HCT116 (cell line): ENCODE data around the gene KCNK3. TPM values are rescaled to one million over a fixed set of nuclear protein-coding genes. Genes with fewer than 3 reads are reported as not detected.
"Not testable (repeated sequence)": the region's sequence is repeated elsewhere in the genome, so short reads cannot be mapped to it uniquely, and the experiment has no call there.

Source experiments
- ATAC-seq: fragments of 200-7000 bp; cut with Tn5 transposase; 2 replicates; pipeline ENCODE4 v1.9.1; 2020; ENCODE audit warnings: mild to moderate bottlenecking, moderate library complexity
- BruUV-seq: library from RNA; stranded (reverse); fragments of 400-500 nt; replicated peaks from 2 replicates; lab custom pipeline; 2021; lab: Mats Ljungman, UMichigan
- CTCF ChIA-PET: fragments of 300-600 bp; sonication (Branson Sonifier 250); formaldehyde crosslinking; loops from one replicate; lab custom pipeline; 2021; ENCODE audit warnings: antibody characterized with exemption; lab: Charles Lee
- POLR2A ChIA-PET: fragments of 300-600, 350-600 bp; sonication (Branson Sonifier 250); formaldehyde crosslinking; loops from one replicate; lab custom pipeline; 2021; ENCODE audit warnings: antibody characterized with exemption; lab: Charles Lee
- RAD21 ChIA-PET, 2 experiments: fragments of 300-600 bp; sonication (Branson Sonifier 250); formaldehyde crosslinking; loops; one replicate each; lab custom pipeline; 2023; ENCODE audit warnings: low total read pairs in 2 of 2; ENCODE audit not compliant: uncharacterized antibody in 2 of 2, unreplicated experiment in 2 of 2, low non-redundant PET in 1 of 2; lab: Charles Lee
- DNase-seq: peaks from one replicate; pipeline ENCODE4 v3.0.0-alpha.2; 2010; ENCODE audit warnings: low read depth, low spot score
- H2AFZ ChIP-seq: fragments of 200-600 bp; shearing (Covaris generic), sonication (generic); 2 replicates; pipeline ENCODE4 v1.6.1; 2017; ENCODE audit warnings: low read depth, mixed run types, mixed read lengths, antibody characterized with exemption, low read length; ENCODE audit not compliant: poor library complexity, severe bottlenecking
- H3K27ac ChIP-seq: 2 replicates; pipeline ENCODE4 v1.5.1; 2012; ENCODE audit warnings: low read depth, low read length
- H3K27me3 ChIP-seq: fragments of 200-600 bp; sonication (generic); 2 replicates; pipeline ENCODE4 v1.6.1; 2016; ENCODE audit warnings: mixed run types, low read length, mixed read lengths; ENCODE audit not compliant: insufficient read depth
- H3K36me3 ChIP-seq, 2 experiments: fragments of 200-500 bp in 1 of 2; fragments of 200-600 bp in 1 of 2; sonication (Bioruptor generic) in 1 of 2; sonication (generic) in 1 of 2; 2 replicates each; pipeline versions ENCODE4 v1.5.1 to v1.6.1; 2014 to 2016; ENCODE audit warnings: low read length in 2 of 2, inconsistent platforms in 1 of 2, mixed read lengths in 1 of 2, mixed run types in 1 of 2; ENCODE audit not compliant: insufficient read depth in 2 of 2, control insufficient read depth in 1 of 2
- H3K4me1 ChIP-seq, 2 experiments: fragments of 200-600 bp in 1 of 2; sonication (generic) in 1 of 2; 2 replicates each; pipeline versions ENCODE4 v1.5.1 to v1.6.1; 2012 to 2017; ENCODE audit warnings: low read length in 2 of 2, inconsistent platforms in 1 of 2, mild to moderate bottlenecking in 1 of 2, mixed read lengths in 1 of 2, mixed run types in 1 of 2, moderate library complexity in 1 of 2; ENCODE audit not compliant: insufficient read depth in 2 of 2, control insufficient read depth in 1 of 2
- H3K4me2 ChIP-seq: fragments of 200-600 bp; sonication (generic); 2 replicates; pipeline ENCODE4 v1.6.1; 2017; ENCODE audit warnings: mixed run types, low read length, mixed read lengths
- H3K4me3 ChIP-seq, 2 experiments: fragments of 200-600 bp in 1 of 2; sonication (generic) in 1 of 2; replicated peaks in 1 of 2; 2 replicates each; pipeline ENCODE4 v1.5.1; 2011 to 2016; ENCODE audit warnings: low read length in 2 of 2, control low read depth in 1 of 2, low read depth in 1 of 2, mild to moderate bottlenecking in 1 of 2, mixed read lengths in 1 of 2, mixed run types in 1 of 2
- H3K79me2 ChIP-seq: fragments of 200-600 bp; sonication (generic); 2 replicates; pipeline ENCODE4 v1.6.1; 2017; ENCODE audit warnings: mild to moderate bottlenecking, mixed run types, low read length, moderate library complexity, mixed read lengths; ENCODE audit not compliant: insufficient read depth
- H3K9ac ChIP-seq: fragments of 200-600 bp; sonication (generic); 2 replicates; pipeline ENCODE4 v1.6.1; 2016; ENCODE audit warnings: low read length, mixed read lengths
- H3K9me2 ChIP-seq: fragments of 200-600 bp; sonication (generic), shearing (Covaris generic); 2 replicates; pipeline ENCODE4 v1.6.1; 2017; ENCODE audit warnings: mixed run types, mild to moderate bottlenecking, moderate library complexity; ENCODE audit not compliant: insufficient read depth
- H3K9me3 ChIP-seq, 2 experiments: fragments of 200-500 bp in 1 of 2; fragments of 200-600 bp in 1 of 2; sonication (Bioruptor generic) in 1 of 2; sonication (generic) in 1 of 2; 2 replicates each; pipeline ENCODE4 v1.6.1; 2014 to 2017; ENCODE audit warnings: low read length in 2 of 2, mixed read lengths in 2 of 2, inconsistent platforms in 1 of 2, low read depth in 1 of 2, mild to moderate bottlenecking in 1 of 2, mixed run types in 1 of 2, moderate library complexity in 1 of 2; ENCODE audit not compliant: control insufficient read depth in 1 of 2, insufficient read depth in 1 of 2
- H4K20me1 ChIP-seq: fragments of 200-600 bp; sonication (generic), shearing (Covaris generic); 2 replicates; pipeline ENCODE4 v1.6.1; 2017; ENCODE audit warnings: mixed run types, mild to moderate bottlenecking, moderate library complexity; ENCODE audit not compliant: insufficient read depth
- CEBPB ChIP-seq: IDR thresholded peaks from 2 replicates; pipeline ENCODE4 v1.6.1; 2012; ENCODE audit warnings: low read depth
- JUND ChIP-seq: IDR thresholded peaks from 2 replicates; pipeline ENCODE4 v1.6.1; 2012
- POLR2A ChIP-seq: IDR thresholded peaks from 2 replicates; pipeline ENCODE4 v1.7.0; 2011; ENCODE audit warnings: borderline replicate concordance; ENCODE audit not compliant: insufficient read depth, insufficient read length; ENCODE audit errors: extremely low read depth
- RAD21 ChIP-seq: IDR thresholded peaks from 2 replicates; pipeline ENCODE4 v1.6.1; 2012; ENCODE audit warnings: low read depth, mild to moderate bottlenecking
- YY1 ChIP-seq: IDR thresholded peaks from 2 replicates; pipeline ENCODE4 v1.6.1; 2011; ENCODE audit warnings: low read length, low read depth, moderate library complexity, mild to moderate bottlenecking; ENCODE audit not compliant: insufficient replicate concordance; ENCODE audit errors: extremely low read depth
- intact Hi-C: fragments of 100-400 bp; cut with micrococcal nuclease; formaldehyde crosslinking; loops from 2 replicates; pipeline ENCODE4 v1.10.0; 2022
- total RNA-seq: library from RNA; stranded (reverse); gene quantifications from one replicate; pipeline ENCODE4 v1.2.1, GENCODE V29; 2021; ENCODE audit not compliant: unreplicated experiment

Gene KCNK3
- total RNA-seq, 1 experiment from 2014 or later = 0.71 TPM

DNA sequence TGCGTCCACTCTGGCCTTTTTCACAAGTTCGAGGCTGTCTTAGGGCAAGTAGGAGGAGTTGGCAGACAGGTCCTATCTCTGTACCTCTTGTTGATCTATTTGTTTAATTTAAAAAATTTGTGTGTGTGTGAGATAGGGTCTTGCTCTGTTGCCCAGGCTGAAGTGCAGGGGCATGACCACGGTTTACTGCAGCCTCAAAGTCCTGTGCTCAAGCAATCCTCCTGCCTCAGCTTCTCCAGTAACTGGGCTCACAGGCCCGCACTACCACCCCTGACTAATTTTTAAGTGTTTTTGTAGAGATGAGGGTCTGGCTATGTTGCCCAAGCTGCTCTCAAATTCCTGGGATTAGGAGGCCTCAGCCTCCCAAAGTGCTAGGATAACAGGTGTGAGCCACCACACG, 67.3 kb downstream of the KCNK3 start:
- Histone ChIP-seq H3K36me3 (no peaks in the 10 kb centered on the region), H4K20me1 (no peaks in the 10 kb centered on the region), H3K4me3 (no peak overlapping the region), H3K79me2 (peaks cover 8% of the 10 kb centered on the region), H3K9ac (no peak overlapping the region), H3K27me3 (no peaks in the 10 kb centered on the region), H2AFZ (no peak overlapping the region), H3K4me2 (no peak overlapping the region), H3K9me3 (no peaks in the 10 kb centered on the region), H3K9me2 (no peaks in the 10 kb centered on the region), H3K27ac (no peak overlapping the region), H3K4me1 (peaks cover 25 to 56% of the 10 kb centered on the region in 2 experiments)
- intact Hi-C loops = no loop called here
- no TSS peak for BruUV-seq
- no peak for TF ChIP-seq JUND
- TF ChIP-seq POLR2A = no peak
- TF ChIP-seq YY1 = no peak
- no peak for TF ChIP-seq CEBPB
- TF ChIP-seq RAD21 = no peak
- ChIA-PET RAD21 (no interaction called here), POLR2A (interaction anchor here (1.0 kb wide), 1 partner anchor 9 kb away, joined by 6 read pairs; no protein-coding TSS in a partner anchor), CTCF (no interaction called here)
- no peak for ATAC-seq
- no peak for DNase-seq

DNA sequence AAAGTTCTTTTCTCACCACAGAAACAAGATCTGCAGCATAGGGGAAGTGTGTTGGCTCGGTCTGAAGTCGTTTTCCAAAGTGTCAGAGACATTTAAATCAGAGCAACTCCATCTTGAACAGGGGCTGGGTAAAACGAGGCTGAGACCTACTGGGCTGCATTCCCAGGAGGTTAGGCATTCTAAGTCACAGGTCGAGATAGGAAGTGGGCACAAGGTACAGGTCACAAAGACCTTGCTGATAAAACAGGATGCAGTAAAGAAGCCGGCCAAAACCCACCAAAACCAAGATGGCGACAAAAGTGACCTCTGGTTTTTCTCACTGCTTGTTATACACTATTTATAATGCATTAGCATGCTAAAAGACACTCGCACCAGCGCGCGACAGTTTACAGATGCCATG, 68.5 kb downstream of the KCNK3 start:
- CTCF ChIA-PET, H2AFZ ChIP-seq, H3K4me3 ChIP-seq, intact Hi-C loops, H3K36me3 ChIP-seq, H3K9me3 ChIP-seq, DNase-seq, H3K9ac ChIP-seq, BruUV-seq, H4K20me1 ChIP-seq, H3K27ac ChIP-seq, H3K27me3 ChIP-seq, H3K4me2 ChIP-seq, ATAC-seq, RAD21 ChIA-PET, H3K9me2 ChIP-seq: not testable (repeated sequence)
- H3K79me2 ChIP-seq = peaks cover 19% of the 10 kb centered on the region
- H3K4me1 ChIP-seq = peaks cover 35 to 62% of the 10 kb centered on the region in 2 experiments
- POLR2A ChIA-PET = interaction anchor here (1.1 kb wide), 1 partner anchor 10 kb away, joined by 3 read pairs; no protein-coding TSS in a partner anchor
